ENCODE data around the gene USP25.

The USP25 gene

GRCh38 chr21:15839026-15839425, 109.2 kb downstream of the USP25 start:
- TF ChIP-seq NFIC (IDR thresholded peaks at IDR 0.05) (no peak), EGR1 (IDR thresholded peaks at IDR 0.05) (no peak), EP300 (IDR thresholded peaks at IDR 0.05; ENCODE audit: borderline replicate concordance) (no peak), MAX (IDR thresholded peaks at IDR 0.05) (no peak)

- no peak for TF ChIP-seq RAD21 (IDR thresholded peaks at IDR 0.05; ENCODE audit: low read depth)
- no peak for TF ChIP-seq TCF12 (IDR thresholded peaks at IDR 0.05; ENCODE audit: low read depth)
- TF ChIP-seq USF1 (IDR thresholded peaks at IDR 0.05) = no peak
- no peak for TF ChIP-seq NFIC (IDR thresholded peaks at IDR 0.05)
- no peak for TF ChIP-seq YY1 (IDR thresholded peaks at IDR 0.05; ENCODE audit: low read depth)
- TF ChIP-seq CEBPB (IDR thresholded peaks at IDR 0.05) = no peak
- no peak for TF ChIP-seq EP300 (IDR thresholded peaks at IDR 0.05; ENCODE audit: borderline replicate concordance)
- no peak for TF ChIP-seq TEAD4 (IDR thresholded peaks at IDR 0.05)
- TF ChIP-seq REST (IDR thresholded peaks at IDR 0.05; ENCODE audit: low read depth) = no peak
- no peak for TF ChIP-seq TAF1 (IDR thresholded peaks at IDR 0.05; ENCODE audit: low read depth)
- TF ChIP-seq EGR1 (IDR thresholded peaks at IDR 0.05) = no peak
- TF ChIP-seq ZBTB7A (IDR thresholded peaks at IDR 0.05; ENCODE audit: low read depth) = no peak
- TF ChIP-seq CREB1 (IDR thresholded peaks at IDR 0.05; ENCODE audit: low read depth) = no peak
- no peak for TF ChIP-seq MAX (IDR thresholded peaks at IDR 0.05)
- no peak for TF ChIP-seq FOXM1 (IDR thresholded peaks at IDR 0.05; ENCODE audit: borderline replicate concordance, low read depth)
Observed at GRCh38 chr21:15839601-15840000, 109.8 kb downstream of the USP25 start.

- TF ChIP-seq FOXM1 (IDR thresholded peaks at IDR 0.05; ENCODE audit: borderline replicate concordance, low read depth) (0 out of 2 replicates have a peak, but pooled peaks have one; percentile 40), TCF12 (IDR thresholded peaks at IDR 0.05; ENCODE audit: low read depth) (0 out of 2 replicates have a peak, but pooled peaks have one; percentile 30), TEAD4 (IDR thresholded peaks at IDR 0.05) (0 out of 2 replicates have a peak, but pooled peaks have one; percentile 23), NFIC (IDR thresholded peaks at IDR 0.05) (peak; percentile 47; the same call in 1 of the 2 replicates), CEBPB (IDR thresholded peaks at IDR 0.05) (no peak)
Observed at GRCh38 chr21:15840406-15840805, 110.6 kb downstream of the USP25 start.

GRCh38 chr21:15841856-15842564, 112.2 kb downstream of the USP25 start:
- TF ChIP-seq REST (IDR thresholded peaks at IDR 0.05; ENCODE audit: low read depth) (no peak), TEAD4 (IDR thresholded peaks at IDR 0.05) (peak; percentile 83), EGR1 (IDR thresholded peaks at IDR 0.05) (no peak), FOXM1 (IDR thresholded peaks at IDR 0.05; ENCODE audit: borderline replicate concordance, low read depth) (no peak; the same call in 1 of the 2 replicates), CEBPB (IDR thresholded peaks at IDR 0.05) (no peak), EP300 (IDR thresholded peaks at IDR 0.05; ENCODE audit: borderline replicate concordance) (peak; percentile 78), NFIC (IDR thresholded peaks at IDR 0.05) (peak; percentile 92), TCF12 (IDR thresholded peaks at IDR 0.05; ENCODE audit: low read depth) (peak; percentile 53; the same call in 1 of the 2 replicates), RAD21 (IDR thresholded peaks at IDR 0.05; ENCODE audit: low read depth) (no peak), YY1 (IDR thresholded peaks at IDR 0.05; ENCODE audit: low read depth) (no peak), MAX (IDR thresholded peaks at IDR 0.05) (no peak), CREB1 (IDR thresholded peaks at IDR 0.05; ENCODE audit: low read depth) (no peak), ZBTB7A (IDR thresholded peaks at IDR 0.05; ENCODE audit: low read depth) (no peak), TAF1 (IDR thresholded peaks at IDR 0.05; ENCODE audit: low read depth) (no peak), USF1 (IDR thresholded peaks at IDR 0.05) (no peak)

- TF ChIP-seq TEAD4 (IDR thresholded peaks at IDR 0.05) (no peak), MAX (IDR thresholded peaks at IDR 0.05) (no peak), NFIC (IDR thresholded peaks at IDR 0.05) (no peak), REST (IDR thresholded peaks at IDR 0.05; ENCODE audit: low read depth) (no peak), TAF1 (IDR thresholded peaks at IDR 0.05; ENCODE audit: low read depth) (no peak), EP300 (IDR thresholded peaks at IDR 0.05; ENCODE audit: borderline replicate concordance) (no peak), EGR1 (IDR thresholded peaks at IDR 0.05) (no peak), USF1 (IDR thresholded peaks at IDR 0.05) (no peak), CREB1 (IDR thresholded peaks at IDR 0.05; ENCODE audit: low read depth) (no peak), ZBTB7A (IDR thresholded peaks at IDR 0.05; ENCODE audit: low read depth) (no peak), RAD21 (IDR thresholded peaks at IDR 0.05; ENCODE audit: low read depth) (no peak), CEBPB (IDR thresholded peaks at IDR 0.05) (no peak), FOXM1 (IDR thresholded peaks at IDR 0.05; ENCODE audit: borderline replicate concordance, low read depth) (no peak)
Observed at GRCh38 chr21:15842565-15842880, 112.7 kb downstream of the USP25 start.

All from Ishikawa (cell line).